ENCODE results near the gene NLRC3. TPM values are rescaled to one million over a fixed set of nuclear protein-coding genes. Genes with fewer than 3 reads are reported as not detected.

NLRC3 gene
- polyA plus RNA-seq, 1 of the 3 experiments (the other 2 are of a cell fraction), result not detected

DNA sequence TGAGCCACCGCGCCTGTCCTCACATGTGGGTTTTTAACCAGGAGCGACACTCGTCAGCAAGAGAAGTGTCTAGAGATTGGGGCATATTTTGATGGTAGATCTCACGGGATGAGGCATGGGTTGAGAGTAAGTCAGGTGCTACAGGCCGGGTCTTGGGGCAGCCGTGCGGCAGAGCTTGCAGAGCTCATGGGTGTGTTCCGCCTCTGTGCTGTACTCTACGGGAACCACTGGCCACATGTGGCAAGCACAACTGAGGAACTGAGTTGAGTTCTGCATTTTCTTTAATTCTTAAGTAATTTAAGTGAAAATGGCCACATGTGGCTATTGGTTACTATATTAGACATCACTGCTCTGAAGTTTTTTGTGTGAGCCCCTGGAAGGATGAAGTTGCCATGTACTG lies 66.8 kb downstream of the NLRC3 start:
- Histone ChIP-seq H3K79me2 (ENCODE audit: insufficient read depth) (no peaks in the 10 kb centered on the region), H3K27ac (ENCODE audit: low read depth in 2 of 2, low read length in 1 of 2) (no peak overlapping the region), H3K9ac (no peak overlapping the region), H3K9me3 (no peaks in the 10 kb centered on the region), H3K9me2 (no peaks in the 10 kb centered on the region), H3K36me3 (replicated peaks in 1 of 2; ENCODE audit: control insufficient read depth in 1 of 2, insufficient read depth in 2 of 2, low read length in 1 of 2) (peaks cover 35 to 50% of the 10 kb centered on the region in 2 experiments), H3K27me3 (ENCODE audit: insufficient read depth) (no peaks in the 10 kb centered on the region), H3K4me3 (ENCODE audit: low read depth in 2 of 2, low read length in 1 of 2) (no peak overlapping the region), H2AFZ (ENCODE audit: low read depth) (no peak overlapping the region), H3K4me2 (no peak overlapping the region), H4K20me1 (ENCODE audit: insufficient read depth) (no peaks in the 10 kb centered on the region), H3F3A (replicated peaks; ENCODE audit: insufficient read depth) (no peaks in the 10 kb centered on the region), H3K4me1 (ENCODE audit: control insufficient read depth in 1 of 2, insufficient read depth in 2 of 2, low read depth in 1 of 2, low read length in 1 of 2) (no peaks in the 10 kb centered on the region)
- TF ChIP-seq TCF12 (IDR thresholded peaks at IDR 0.05), result no peak
- no peak for TF ChIP-seq JUND (IDR thresholded peaks at IDR 0.05)
- TF ChIP-seq EP300 (IDR thresholded peaks at IDR 0.05; ENCODE audit: borderline replicate concordance in 1 of 2, low read depth in 1 of 2, low read length in 1 of 2), result no peak
- no peak for TF ChIP-seq ELF1 (IDR thresholded peaks at IDR 0.05)
- TF ChIP-seq RXRA (IDR thresholded peaks at IDR 0.05; ENCODE audit: borderline replicate concordance, low read depth), result no peak
- TF ChIP-seq, protein P1, sequence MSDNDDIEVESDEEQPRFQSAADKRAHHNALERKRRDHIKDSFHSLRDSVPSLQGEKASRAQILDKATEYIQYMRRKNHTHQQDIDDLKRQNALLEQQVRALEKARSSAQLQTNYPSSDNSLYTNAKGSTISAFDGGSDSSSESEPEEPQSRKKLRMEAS (IDR thresholded peaks at IDR 0.05; ENCODE audit: low read depth), result no peak
- no peak for TF ChIP-seq CTCF (IDR thresholded peaks at IDR 0.05)
- TF ChIP-seq EZH2phosphoT487 (IDR thresholded peaks at IDR 0.05; ENCODE audit: borderline replicate concordance, low read depth), result no peak
- TF ChIP-seq RAD21 (IDR thresholded peaks at IDR 0.05; ENCODE audit: low read length), result no peak
- no peak for TF ChIP-seq NRF1 (IDR thresholded peaks at IDR 0.05; ENCODE audit: low read depth, low read length)
- TF ChIP-seq YY1 (IDR thresholded peaks at IDR 0.05; ENCODE audit: low read depth), result no peak
- no peak for TF ChIP-seq TEAD4 (IDR thresholded peaks at IDR 0.05; ENCODE audit: borderline replicate concordance, insufficient read depth)
- no peak for TF ChIP-seq SMC3 (IDR thresholded peaks at IDR 0.05; ENCODE audit: low read depth, low read length)
- TF ChIP-seq ZBTB33 (IDR thresholded peaks at IDR 0.05; ENCODE audit: borderline replicate concordance, low read depth), result no peak
- TF ChIP-seq RCOR1 (IDR thresholded peaks at IDR 0.05; ENCODE audit: low read length), result no peak
- DNase-seq, result no peak
- 97% methylated on average over 10 of the region's 10 CpGs for WGBS (ENCODE audit: low lambda C conversion rate)
- POLR2A ChIA-PET, result no interaction called here
- CTCF ChIA-PET, result interaction anchor here (1.4 to 2.0 kb wide), 2 partner anchors 9 to 16 kb away, joined by 3 to 4 read pairs; no protein-coding TSS in a partner anchor

DNA sequence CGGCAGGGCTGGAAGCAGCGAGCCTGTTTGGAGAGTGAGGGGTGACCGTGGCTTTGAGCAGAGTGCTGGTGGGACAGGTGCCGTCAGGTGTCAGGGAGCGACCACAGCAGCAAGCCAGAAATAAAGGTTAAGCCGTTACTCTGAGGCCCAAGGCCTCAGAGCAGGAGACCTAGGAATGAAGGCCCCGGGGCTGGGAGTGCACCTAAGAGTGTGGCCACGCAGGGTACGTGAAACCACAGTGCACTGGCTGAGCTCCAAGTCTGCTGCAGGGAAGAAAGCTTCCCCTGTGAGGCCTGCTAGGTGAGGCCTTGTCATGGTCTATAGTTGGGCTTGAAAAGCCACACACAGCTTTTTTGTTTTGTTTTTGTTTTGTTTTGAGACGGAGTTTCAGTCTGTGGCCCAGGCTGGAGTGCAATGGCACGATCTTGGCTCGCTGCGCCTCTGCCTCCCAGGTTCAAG lies 67.7 kb downstream of the NLRC3 start:
- H3K4me3 ChIP-seq (ENCODE audit: low read depth in 2 of 2, low read length in 1 of 2), result no peak overlapping the region
- H3K9me3 ChIP-seq, result no peaks in the 10 kb centered on the region
- H3K4me1 ChIP-seq (ENCODE audit: control insufficient read depth in 1 of 2, insufficient read depth in 2 of 2, low read depth in 1 of 2, low read length in 1 of 2), result no peaks in the 10 kb centered on the region
- no peaks in the 10 kb centered on the region for H4K20me1 ChIP-seq (ENCODE audit: insufficient read depth)
- CTCF ChIA-PET, result interaction anchor here (0.9 to 2.0 kb wide), 3 partner anchors 8 to 18 kb away, joined by 3 to 4 read pairs (median 4); no protein-coding TSS in a partner anchor
- H3K9me2 ChIP-seq, result no peaks in the 10 kb centered on the region
- no peaks in the 10 kb centered on the region for H3K27me3 ChIP-seq (ENCODE audit: insufficient read depth)
- no peak overlapping the region for H3K4me2 ChIP-seq
- no peak overlapping the region for H3K9ac ChIP-seq
- POLR2A ChIA-PET, result no interaction called here
- no peak overlapping the region for H2AFZ ChIP-seq (ENCODE audit: low read depth)
- peaks cover 35 to 41% of the 10 kb centered on the region in 2 experiments for H3K36me3 ChIP-seq (replicated peaks in 1 of 2; ENCODE audit: control insufficient read depth in 1 of 2, insufficient read depth in 2 of 2, low read length in 1 of 2)
- H3F3A ChIP-seq (replicated peaks; ENCODE audit: insufficient read depth), result no peaks in the 10 kb centered on the region
- 94% methylated on average over 13 of the region's 13 CpGs for WGBS (ENCODE audit: low lambda C conversion rate)
- no peaks in the 10 kb centered on the region for H3K79me2 ChIP-seq (ENCODE audit: insufficient read depth)
- DNase-seq, result no peak
- no peak overlapping the region for H3K27ac ChIP-seq (ENCODE audit: low read depth in 2 of 2, low read length in 1 of 2)
- TF ChIP-seq CHD2 (IDR thresholded peaks at IDR 0.05; ENCODE audit: low read length, partially characterized antibody), result no peak
- TF ChIP-seq NRF1 (IDR thresholded peaks at IDR 0.05; ENCODE audit: low read depth, low read length), result no peak
- no peak for TF ChIP-seq RXRA (IDR thresholded peaks at IDR 0.05; ENCODE audit: borderline replicate concordance, low read depth)
- no peak for TF ChIP-seq RCOR1 (IDR thresholded peaks at IDR 0.05; ENCODE audit: low read length)
- TF ChIP-seq FOXM1 (IDR thresholded peaks at IDR 0.05; ENCODE audit: low read depth), result no peak
- TF ChIP-seq ZBTB33 (IDR thresholded peaks at IDR 0.05; ENCODE audit: borderline replicate concordance, low read depth), result no peak
- TF ChIP-seq GABPA (IDR thresholded peaks at IDR 0.05; ENCODE audit: low read depth), result no peak
- TF ChIP-seq, protein P2, sequence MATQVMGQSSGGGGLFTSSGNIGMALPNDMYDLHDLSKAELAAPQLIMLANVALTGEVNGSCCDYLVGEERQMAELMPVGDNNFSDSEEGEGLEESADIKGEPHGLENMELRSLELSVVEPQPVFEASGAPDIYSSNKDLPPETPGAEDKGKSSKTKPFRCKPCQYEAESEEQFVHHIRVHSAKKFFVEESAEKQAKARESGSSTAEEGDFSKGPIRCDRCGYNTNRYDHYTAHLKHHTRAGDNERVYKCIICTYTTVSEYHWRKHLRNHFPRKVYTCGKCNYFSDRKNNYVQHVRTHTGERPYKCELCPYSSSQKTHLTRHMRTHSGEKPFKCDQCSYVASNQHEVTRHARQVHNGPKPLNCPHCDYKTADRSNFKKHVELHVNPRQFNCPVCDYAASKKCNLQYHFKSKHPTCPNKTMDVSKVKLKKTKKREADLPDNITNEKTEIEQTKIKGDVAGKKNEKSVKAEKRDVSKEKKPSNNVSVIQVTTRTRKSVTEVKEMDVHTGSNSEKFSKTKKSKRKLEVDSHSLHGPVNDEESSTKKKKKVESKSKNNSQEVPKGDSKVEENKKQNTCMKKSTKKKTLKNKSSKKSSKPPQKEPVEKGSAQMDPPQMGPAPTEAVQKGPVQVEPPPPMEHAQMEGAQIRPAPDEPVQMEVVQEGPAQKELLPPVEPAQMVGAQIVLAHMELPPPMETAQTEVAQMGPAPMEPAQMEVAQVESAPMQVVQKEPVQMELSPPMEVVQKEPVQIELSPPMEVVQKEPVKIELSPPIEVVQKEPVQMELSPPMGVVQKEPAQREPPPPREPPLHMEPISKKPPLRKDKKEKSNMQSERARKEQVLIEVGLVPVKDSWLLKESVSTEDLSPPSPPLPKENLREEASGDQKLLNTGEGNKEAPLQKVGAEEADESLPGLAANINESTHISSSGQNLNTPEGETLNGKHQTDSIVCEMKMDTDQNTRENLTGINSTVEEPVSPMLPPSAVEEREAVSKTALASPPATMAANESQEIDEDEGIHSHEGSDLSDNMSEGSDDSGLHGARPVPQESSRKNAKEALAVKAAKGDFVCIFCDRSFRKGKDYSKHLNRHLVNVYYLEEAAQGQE (IDR thresholded peaks at IDR 0.05; ENCODE audit: low read depth, low read length), result no peak
